H9 (cell line): ENCODE results near the gene SCIN. TPM values are rescaled to one million over a fixed set of nuclear protein-coding genes. Genes with fewer than 3 reads are reported as not detected.

Experiments used
- DNase-seq: peaks from one replicate; pipeline ENCODE4 v3.0.0-alpha.2; 2017
- H2AFZ ChIP-seq: one replicate; pipeline ENCODE4 v1.6.1; 2013; ENCODE audit warnings: mild to moderate bottlenecking, low read length, control low read depth, moderate library complexity
- H2AK5ac ChIP-seq: 2 replicates; pipeline ENCODE4 v1.6.1; 2013; ENCODE audit warnings: low read length, control low read depth, mixed read lengths; ENCODE audit not compliant: insufficient read length
- H2BK120ac ChIP-seq: one replicate; pipeline ENCODE4 v1.6.1; 2013; ENCODE audit warnings: low read depth, mild to moderate bottlenecking, low read length, control low read depth, inconsistent platforms; ENCODE audit not compliant: poor library complexity, severe bottlenecking
- H2BK12ac ChIP-seq: 2 replicates; pipeline ENCODE4 v1.6.1; 2013; ENCODE audit warnings: low read length, control low read depth, mixed read lengths, low read depth; ENCODE audit not compliant: insufficient read length
- H2BK15ac ChIP-seq: 2 replicates; pipeline ENCODE4 v1.6.1; 2013; ENCODE audit warnings: low read depth, low read length, control low read depth
- H2BK20ac ChIP-seq: one replicate; pipeline ENCODE4 v1.6.1; 2013; ENCODE audit warnings: low read depth, mild to moderate bottlenecking, low read length, control low read depth, inconsistent platforms; ENCODE audit not compliant: poor library complexity, severe bottlenecking
- H2BK5ac ChIP-seq: 2 replicates; pipeline ENCODE4 v1.6.1; 2013; ENCODE audit warnings: low read length, control low read depth, mixed read lengths; ENCODE audit not compliant: insufficient read length
- H3K14ac ChIP-seq: 2 replicates; pipeline ENCODE4 v1.6.1; 2013; ENCODE audit warnings: low read length, control low read depth; ENCODE audit not compliant: insufficient read depth
- H3K18ac ChIP-seq: 2 replicates; pipeline ENCODE4 v1.6.1; 2013; ENCODE audit warnings: low read depth, mild to moderate bottlenecking, mixed read lengths, low read length, control low read depth; ENCODE audit not compliant: insufficient read length
- H3K23ac ChIP-seq: 2 replicates; pipeline ENCODE4 v1.6.1; 2013; ENCODE audit warnings: low read length, control low read depth, mixed read lengths, low read depth; ENCODE audit not compliant: insufficient read length
- H3K23me2 ChIP-seq: 2 replicates; pipeline ENCODE4 v1.6.1; 2013; ENCODE audit warnings: low read depth, mild to moderate bottlenecking, mixed read lengths, low read length, control low read depth; ENCODE audit not compliant: insufficient read length, poor library complexity, severe bottlenecking
- H3K27ac ChIP-seq: 2 replicates; pipeline ENCODE4 v1.5.1; 2013; ENCODE audit warnings: low read length, control low read depth, mixed read lengths, low read depth; ENCODE audit not compliant: insufficient read length
- H3K27me3 ChIP-seq: 2 replicates; pipeline ENCODE4 v1.6.1; 2013; ENCODE audit warnings: low read length, control low read depth, inconsistent platforms; ENCODE audit not compliant: insufficient read depth
- H3K4ac ChIP-seq: 2 replicates; pipeline ENCODE4 v1.6.1; 2013; ENCODE audit warnings: low read depth, mild to moderate bottlenecking, control low read depth, inconsistent platforms, low read length, moderate library complexity
- H3K4me1 ChIP-seq: 2 replicates; pipeline ENCODE4 v1.6.1; 2013; ENCODE audit warnings: low read length, control low read depth, inconsistent platforms; ENCODE audit not compliant: insufficient read depth
- H3K4me2 ChIP-seq: 2 replicates; pipeline ENCODE4 v1.6.1; 2013; ENCODE audit warnings: low read length, control low read depth, mixed read lengths; ENCODE audit not compliant: insufficient read length, insufficient read depth
- H3K56ac ChIP-seq: 2 replicates; pipeline ENCODE4 v1.6.1; 2013; ENCODE audit warnings: low read depth, mild to moderate bottlenecking, mixed read lengths, low read length, control low read depth; ENCODE audit not compliant: insufficient read length
- H3K79me1 ChIP-seq: 2 replicates; pipeline ENCODE4 v1.6.1; 2013; ENCODE audit warnings: low read depth, mild to moderate bottlenecking, moderate library complexity, low read length, control low read depth, inconsistent platforms; ENCODE audit not compliant: insufficient read depth, poor library complexity, severe bottlenecking
- H3K79me2 ChIP-seq: 2 replicates; pipeline ENCODE4 v1.6.1; 2013; ENCODE audit warnings: low read length, control low read depth, inconsistent platforms; ENCODE audit not compliant: insufficient read depth
- H3K9ac ChIP-seq: 2 replicates; pipeline ENCODE4 v1.6.1; 2013; ENCODE audit warnings: low read length, control low read depth, mixed read lengths; ENCODE audit not compliant: insufficient read length; ENCODE audit errors: extremely low read depth
- H3K9me3 ChIP-seq: one replicate; pipeline ENCODE4 v1.6.1; 2013; ENCODE audit warnings: low read depth, low read length, inconsistent platforms; ENCODE audit not compliant: control insufficient read depth
- H3T11ph ChIP-seq: one replicate; pipeline ENCODE4 v1.6.1; 2013; ENCODE audit warnings: mild to moderate bottlenecking, low read length, control low read depth, inconsistent platforms
- H4K20me1 ChIP-seq: one replicate; pipeline ENCODE4 v1.6.1; 2013; ENCODE audit not compliant: control insufficient read depth, insufficient read length, insufficient read depth
- H4K5ac ChIP-seq: 2 replicates; pipeline ENCODE4 v1.6.1; 2013; ENCODE audit warnings: low read depth, mild to moderate bottlenecking, mixed read lengths, low read length, control low read depth; ENCODE audit not compliant: insufficient read length
- H4K8ac ChIP-seq: replicated peaks from 2 replicates; pipeline ENCODE4 v1.6.1; 2013; ENCODE audit warnings: low read length, control low read depth, mixed read lengths, low read depth; ENCODE audit not compliant: insufficient read length
- H4K91ac ChIP-seq: 2 replicates; pipeline ENCODE4 v1.6.1; 2013; ENCODE audit warnings: low read depth, mild to moderate bottlenecking, moderate library complexity, mixed read lengths, low read length, control low read depth; ENCODE audit not compliant: insufficient read length
- H3K27ac Mint-ChIP-seq, 3 experiments: 2 replicates in 2 of 3; 3 replicates in 1 of 3; pipeline ENCODE4 v1.8.0; 2020 to 2021; ENCODE audit warnings: mixed read lengths in 3 of 3, mild to moderate bottlenecking in 1 of 3, moderate library complexity in 1 of 3
- H3K27me3 Mint-ChIP-seq: 2 replicates; pipeline ENCODE4 v1.8.0; 2021; ENCODE audit warnings: low read depth, mild to moderate bottlenecking, moderate library complexity, mixed read lengths
- H3K36me3 Mint-ChIP-seq, 3 experiments: 2 replicates in 2 of 3; 3 replicates in 1 of 3; pipeline ENCODE4 v1.8.0; 2020 to 2021; ENCODE audit warnings: low read depth in 3 of 3, mixed read lengths in 3 of 3; ENCODE audit not compliant: insufficient read depth in 1 of 3
- H3K4me1 Mint-ChIP-seq, 2 experiments: 2 replicates each; pipeline ENCODE4 v1.8.0; 2020; ENCODE audit warnings: mixed read lengths in 2 of 2
- H3K4me3 Mint-ChIP-seq, 2 experiments: 2 replicates in 1 of 2; 3 replicates in 1 of 2; pipeline ENCODE4 v1.8.0; 2020 to 2021; ENCODE audit warnings: mild to moderate bottlenecking in 2 of 2, mixed read lengths in 2 of 2, moderate library complexity in 1 of 2
- H3K9me3 Mint-ChIP-seq, 2 experiments: 2 replicates in 1 of 2; 3 replicates in 1 of 2; pipeline ENCODE4 v1.8.0; 2020; ENCODE audit warnings: mild to moderate bottlenecking in 2 of 2, mixed read lengths in 2 of 2, moderate library complexity in 1 of 2
- WGBS: extraction: QIAGEN DNeasy Blood & Tissue Kit; methylation state at CpG from one replicate; pipeline ENCODE4 v1.1.7; 2013; ENCODE audit warnings: missing lambda C conversion rate, low lambda C conversion rate, mixed read lengths; ENCODE audit not compliant: insufficient read length; ENCODE audit errors: extremely low coverage; 5-methylcytosine and 5-hydroxymethylcytosine counted together
- total RNA-seq: library from RNA; stranded (reverse); gene quantifications from 2 replicates; pipeline ENCODE4 v1.2.1, GENCODE V29; 2021
- TF ChIP-seq, protein P1 (sequence below): fragments of 200-600 bp; sonication (generic); conservative IDR thresholded peaks from 3 replicates; pipeline ENCODE4 v1.8.0; 2021; ENCODE audit warnings: antibody characterized with exemption, mild to moderate bottlenecking

Gene SCIN
- total RNA-seq, 1 experiment from 2014 or later: 0.44 TPM

DNA sequence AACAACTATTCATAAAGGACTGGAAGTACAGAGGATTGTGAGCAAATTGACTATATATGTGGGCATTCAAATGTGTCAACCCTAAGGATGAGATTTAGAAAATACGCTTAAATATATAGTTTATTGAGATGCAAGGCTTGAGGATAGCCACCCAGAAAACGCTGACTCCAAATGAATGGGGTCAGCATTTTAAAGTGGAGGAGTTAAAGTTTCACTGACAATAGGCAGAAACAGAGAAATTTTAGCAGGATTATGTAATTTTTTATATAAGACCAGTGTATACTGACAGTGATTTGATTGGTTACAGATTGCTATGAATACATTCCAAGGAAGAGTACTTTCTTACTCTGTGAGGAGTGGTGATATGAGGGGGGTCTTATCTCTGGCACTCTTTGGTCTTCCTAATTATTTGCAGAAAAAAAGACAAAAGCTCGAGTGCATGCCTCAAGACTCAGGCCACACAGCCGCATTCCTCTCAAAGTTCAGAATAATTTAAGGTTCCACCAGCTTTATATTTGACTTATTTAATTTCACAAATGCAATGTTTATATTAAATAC, 78.3 kb downstream of the SCIN start:
- Histone ChIP-seq H2BK120ac (no peak overlapping the region), H3K4me1 (peaks cover 5% of the 10 kb centered on the region; the same call in 1 of the 2 replicates), H4K20me1 (no peaks in the 10 kb centered on the region), H2AFZ (no peak overlapping the region), H4K5ac (no peak overlapping the region), H4K8ac (no peak overlapping the region), H3T11ph (no peak overlapping the region), H3K79me2 (no peaks in the 10 kb centered on the region), H2BK5ac (no peak overlapping the region), H3K23me2 (no peaks in the 10 kb centered on the region), H3K4ac (no peak overlapping the region), H3K23ac (no peak overlapping the region), H2BK12ac (no peak overlapping the region), H3K56ac (no peak overlapping the region), H2BK15ac (no peak overlapping the region), H3K4me2 (no peak overlapping the region), H3K9me3 (no peaks in the 10 kb centered on the region), H4K91ac (no peak overlapping the region), H2BK20ac (no peak overlapping the region), H2AK5ac (no peak overlapping the region), H3K27ac (no peak overlapping the region), H3K27me3 (no peaks in the 10 kb centered on the region), H3K79me1 (no peaks in the 10 kb centered on the region), H3K9ac (no peak overlapping the region), H3K18ac (no peak overlapping the region), H3K14ac (no peak overlapping the region)
- peak overlapping the region in 1 of 3 experiments; percentile 22; a peak in 1 of 7 replicates for H3K27ac Mint-ChIP-seq
- H3K4me1 Mint-ChIP-seq: peaks cover 19 to 24% of the 10 kb centered on the region in 2 experiments
- TF ChIP-seq, protein P1, sequence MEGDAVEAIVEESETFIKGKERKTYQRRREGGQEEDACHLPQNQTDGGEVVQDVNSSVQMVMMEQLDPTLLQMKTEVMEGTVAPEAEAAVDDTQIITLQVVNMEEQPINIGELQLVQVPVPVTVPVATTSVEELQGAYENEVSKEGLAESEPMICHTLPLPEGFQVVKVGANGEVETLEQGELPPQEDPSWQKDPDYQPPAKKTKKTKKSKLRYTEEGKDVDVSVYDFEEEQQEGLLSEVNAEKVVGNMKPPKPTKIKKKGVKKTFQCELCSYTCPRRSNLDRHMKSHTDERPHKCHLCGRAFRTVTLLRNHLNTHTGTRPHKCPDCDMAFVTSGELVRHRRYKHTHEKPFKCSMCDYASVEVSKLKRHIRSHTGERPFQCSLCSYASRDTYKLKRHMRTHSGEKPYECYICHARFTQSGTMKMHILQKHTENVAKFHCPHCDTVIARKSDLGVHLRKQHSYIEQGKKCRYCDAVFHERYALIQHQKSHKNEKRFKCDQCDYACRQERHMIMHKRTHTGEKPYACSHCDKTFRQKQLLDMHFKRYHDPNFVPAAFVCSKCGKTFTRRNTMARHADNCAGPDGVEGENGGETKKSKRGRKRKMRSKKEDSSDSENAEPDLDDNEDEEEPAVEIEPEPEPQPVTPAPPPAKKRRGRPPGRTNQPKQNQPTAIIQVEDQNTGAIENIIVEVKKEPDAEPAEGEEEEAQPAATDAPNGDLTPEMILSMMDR: no peak
- DNase-seq: no peak
- no peaks in the 10 kb centered on the region; the same call in 1 of the 2 replicates for H3K27me3 Mint-ChIP-seq
- no peaks in the 10 kb centered on the region for H3K36me3 Mint-ChIP-seq
- H3K9me3 Mint-ChIP-seq: no peaks in the 10 kb centered on the region
- WGBS: no CpG with 5 or more reads among the region's 4 CpGs
- H3K4me3 Mint-ChIP-seq: no peak overlapping the region
